HG03469 (cell line): ENCODE results near the gene ASTL.

Source experiments
- ATAC-seq: cut with Tn5 transposase; IDR thresholded peaks from one replicate; pipeline ENCODE4 v1.9.1; 2021; ENCODE audit warnings: mild to moderate bottlenecking, moderate library complexity, moderate number of reproducible peaks; ENCODE audit not compliant: unreplicated experiment

The ASTL gene

DNA sequence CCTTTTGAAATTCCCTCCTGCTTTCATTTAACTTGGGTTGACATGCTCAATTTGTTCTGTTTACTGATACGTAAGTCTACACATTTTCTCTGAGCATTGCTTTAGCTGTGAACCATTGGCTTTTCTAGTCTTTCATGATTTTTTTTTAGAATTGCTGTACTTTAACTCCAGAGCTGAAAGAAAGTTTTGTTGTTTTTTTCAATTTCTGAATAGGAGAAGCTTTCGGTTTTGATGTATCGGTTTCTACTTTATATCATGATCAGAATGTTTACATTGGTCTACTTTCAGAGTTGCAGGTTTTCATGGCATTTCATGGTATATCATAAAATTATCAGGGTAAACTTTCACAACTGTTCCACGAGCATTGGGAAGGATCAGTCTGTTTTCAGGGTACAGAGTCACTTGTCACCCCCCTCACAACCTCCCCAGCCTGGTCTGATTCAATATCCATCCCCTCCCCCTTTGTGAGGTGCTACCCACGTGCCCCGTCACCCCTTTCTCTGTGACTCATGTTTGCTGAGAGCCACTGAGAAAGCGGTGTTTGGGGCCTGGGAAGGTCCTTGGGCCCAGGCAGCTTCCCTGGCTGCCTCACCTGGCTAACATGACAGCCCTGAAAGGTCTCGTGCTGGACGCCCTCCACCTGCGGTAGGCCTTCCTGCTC lies 7.0 kb downstream of the ASTL start:
- ATAC-seq = no peak

DNA sequence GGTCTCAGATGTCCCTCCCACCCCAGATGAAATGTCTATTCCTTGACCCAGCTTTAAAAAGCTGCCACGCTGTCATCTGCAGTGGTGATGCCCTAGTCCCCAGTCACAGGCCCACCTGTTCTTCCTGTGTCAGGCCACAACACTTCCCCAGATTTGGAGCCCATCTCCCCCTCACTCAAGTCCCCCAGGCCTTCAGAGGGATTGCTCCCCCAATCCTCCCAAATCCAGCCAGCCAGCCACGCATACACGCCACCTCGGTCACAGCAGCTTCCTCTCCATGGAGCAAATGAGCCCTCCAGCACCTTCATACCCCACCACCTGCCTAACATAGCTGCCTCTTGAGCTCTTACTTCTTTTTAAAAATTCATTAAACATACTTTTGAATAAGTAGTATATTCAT lies 7.8 kb downstream of the ASTL start:
- no peak for ATAC-seq

DNA sequence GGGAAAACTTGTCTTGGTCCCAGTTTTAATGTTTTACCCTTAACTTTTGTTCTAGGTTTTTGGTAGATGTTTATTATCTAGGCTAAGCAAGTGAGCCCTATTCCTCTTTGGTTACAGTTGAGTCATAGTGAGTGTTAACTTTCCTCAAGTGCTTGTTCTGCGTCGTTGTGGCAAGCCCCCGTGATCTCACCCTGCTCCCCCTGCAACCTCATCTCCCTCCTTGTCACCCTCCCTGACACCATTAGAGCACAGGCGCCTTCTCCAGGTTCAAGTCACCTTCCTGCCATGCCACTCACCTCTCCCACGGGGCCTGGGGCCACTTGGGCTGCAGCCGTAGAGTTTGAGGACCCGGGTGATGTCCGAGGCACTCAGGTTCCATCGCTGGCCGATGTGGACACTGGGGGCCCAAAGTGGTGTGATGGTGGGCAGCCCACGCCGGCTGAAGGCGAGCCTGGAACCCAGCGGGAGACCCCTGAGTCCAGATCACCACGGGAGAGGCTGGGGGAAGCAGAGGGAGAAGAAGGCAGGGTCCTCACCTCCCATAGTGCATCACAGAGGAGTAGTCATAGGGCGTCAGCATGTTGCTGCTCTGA lies 8.7 kb downstream of the ASTL start:
- ATAC-seq = no peak

DNA sequence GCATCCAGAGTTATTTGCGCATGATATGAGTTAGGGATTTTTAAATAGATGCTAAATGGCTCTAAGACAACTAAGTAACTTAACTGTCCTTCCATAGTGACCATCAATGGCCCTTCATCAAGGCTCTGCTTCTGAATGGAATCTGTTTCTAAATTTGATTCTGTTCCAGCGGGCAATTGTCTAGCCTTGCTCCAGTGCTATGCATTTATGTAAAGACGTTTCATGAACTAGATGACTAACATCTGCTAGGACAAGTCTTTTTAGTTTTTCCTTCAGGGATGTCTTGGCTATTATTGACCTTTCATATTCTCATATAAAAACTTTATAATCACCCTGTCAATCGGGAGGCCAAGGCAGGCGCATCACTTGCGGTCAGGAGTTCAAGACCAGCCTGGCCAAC lies 9.8 kb downstream of the ASTL start:
- ATAC-seq = no peak

DNA sequence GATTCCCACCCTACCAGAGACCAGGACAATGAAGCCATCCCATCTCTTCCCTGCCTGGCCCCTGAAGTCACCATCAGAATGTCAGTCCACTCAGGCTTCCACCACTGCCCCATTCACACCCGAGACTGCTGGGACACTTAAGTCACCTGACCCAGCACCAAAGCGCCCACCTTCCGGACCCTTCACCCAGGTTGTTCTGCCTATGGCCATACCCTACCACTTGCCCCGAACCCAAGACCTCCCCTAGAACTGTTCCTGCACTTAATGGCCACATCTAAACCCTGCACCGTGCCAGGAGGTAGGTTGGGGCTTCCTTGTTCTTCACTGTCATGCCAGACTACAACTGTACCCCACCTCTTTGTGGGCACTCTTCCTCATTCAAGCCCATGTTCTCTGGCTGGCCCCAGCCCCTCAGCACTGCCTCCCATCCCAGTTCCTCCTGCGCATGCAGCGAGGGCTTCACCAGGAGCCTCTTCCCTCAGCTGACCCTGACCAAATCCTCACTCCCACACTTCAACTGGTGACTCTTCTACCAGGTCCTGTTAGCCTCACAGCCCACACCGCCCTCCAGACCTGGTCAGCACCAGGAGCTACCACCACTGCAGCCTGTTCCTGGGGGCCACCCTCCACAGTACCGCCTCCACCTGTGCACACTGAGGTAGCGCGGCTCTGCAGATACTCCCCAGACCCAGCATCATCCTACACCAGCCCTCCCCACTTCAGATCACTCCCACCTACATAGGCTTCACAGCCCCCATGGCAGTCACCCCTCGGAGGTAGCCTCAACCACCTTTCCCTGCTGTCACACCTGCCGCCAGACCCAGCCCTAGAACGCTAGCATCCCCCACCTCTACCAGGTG lies 13.7 kb downstream of the ASTL start:
- no peak for ATAC-seq

DNA sequence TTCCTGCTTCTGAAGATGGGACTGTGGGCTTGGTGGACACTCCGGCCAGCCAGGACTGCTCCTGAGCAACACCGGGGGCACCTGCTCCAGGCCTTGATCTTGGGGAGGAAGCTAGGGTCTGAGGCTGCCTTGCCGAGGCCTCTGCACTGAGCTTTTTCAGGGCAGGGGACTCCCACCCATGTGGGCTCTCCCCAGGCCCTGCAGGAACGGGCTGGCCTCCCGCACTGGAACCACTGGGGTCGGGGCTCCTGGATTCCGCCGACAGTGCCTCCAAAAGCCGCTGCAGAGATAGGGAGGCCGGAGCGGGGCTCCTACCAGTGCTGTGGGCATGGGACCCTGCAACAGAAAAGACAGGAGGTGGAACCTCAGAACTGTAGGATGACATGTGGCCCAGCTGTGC lies 14.4 kb downstream of the ASTL start:
- ATAC-seq = no peak

DNA sequence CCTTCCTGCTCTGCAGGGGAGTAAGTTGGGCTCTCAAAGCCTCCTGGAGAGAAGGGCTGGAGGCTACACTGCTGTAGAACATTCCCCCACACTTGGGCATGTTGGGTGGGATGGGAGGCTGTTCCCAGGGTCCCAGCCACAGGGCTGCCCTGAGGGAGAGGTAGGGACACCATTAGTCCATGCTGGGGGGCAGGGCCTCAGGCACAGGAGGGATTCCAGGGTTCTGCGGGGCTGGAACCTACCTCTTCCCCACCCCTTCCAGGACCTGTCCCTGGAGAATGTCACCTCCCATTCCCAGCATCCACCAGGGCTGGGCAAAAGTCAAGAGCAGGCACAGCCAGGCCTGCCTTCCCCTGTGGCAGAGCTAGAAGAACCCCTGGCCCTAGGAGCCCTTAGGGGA lies 15.0 kb downstream of the ASTL start:
- no peak for ATAC-seq

DNA sequence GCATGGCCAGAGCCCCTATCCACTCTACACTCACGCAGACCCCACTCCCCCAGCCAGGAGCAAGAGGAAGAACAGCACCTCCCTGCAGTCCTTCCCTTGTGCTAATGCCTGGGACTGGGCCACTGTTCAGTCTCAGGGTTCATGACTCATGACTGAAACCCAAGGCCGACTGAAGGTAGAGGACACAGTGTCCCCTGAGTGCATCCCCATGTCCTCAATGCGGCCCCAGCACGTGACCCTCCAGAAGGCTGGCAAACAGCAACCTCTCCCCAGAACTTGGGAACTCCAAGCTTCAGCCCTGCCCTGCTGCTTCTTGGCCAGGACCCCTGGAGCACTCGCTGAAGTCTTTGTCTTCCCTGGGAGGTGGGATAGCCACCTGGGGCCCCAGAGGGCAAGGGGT lies 15.9 kb downstream of the ASTL start:
- no peak for ATAC-seq

DNA sequence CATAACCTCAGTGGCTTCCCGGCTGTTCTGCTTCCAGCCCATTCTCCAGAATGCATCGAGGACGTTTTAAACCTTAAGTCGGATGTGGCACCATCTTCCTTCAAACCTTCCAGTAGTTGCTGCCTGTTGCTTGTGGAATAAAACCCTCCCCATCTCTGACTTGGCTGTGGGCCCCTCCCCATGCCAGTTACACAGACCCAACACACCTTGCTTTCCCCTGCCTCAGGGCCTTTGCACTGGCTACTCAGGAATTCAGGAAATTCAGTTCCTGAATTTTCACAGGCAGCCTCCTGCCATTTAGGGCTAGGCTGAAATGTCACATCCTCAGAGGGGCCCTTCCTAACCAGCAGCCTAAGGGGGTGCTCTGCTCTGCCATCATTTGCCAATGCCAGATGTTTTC lies 16.9 kb downstream of the ASTL start:
- ATAC-seq = no peak

DNA sequence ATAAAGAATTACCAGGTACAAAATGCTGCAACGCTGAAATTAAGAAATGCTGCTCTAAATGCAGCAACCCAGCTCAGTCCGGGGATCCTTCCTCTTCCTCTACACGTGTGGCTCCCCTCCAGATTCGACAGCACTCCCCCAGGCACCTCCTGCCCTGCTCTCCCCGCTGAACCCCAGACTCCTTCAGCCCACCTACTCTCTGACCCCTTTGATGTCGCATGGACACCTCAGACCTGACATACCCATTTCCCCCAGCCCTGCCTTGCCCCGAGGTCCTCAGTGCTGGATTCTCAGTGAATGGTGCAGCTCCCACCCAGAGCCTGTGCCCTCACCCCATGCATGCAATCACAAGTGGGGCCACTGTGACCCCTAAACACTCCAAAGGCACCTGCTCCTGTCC lies 17.3 kb downstream of the ASTL start:
- no peak for ATAC-seq

DNA sequence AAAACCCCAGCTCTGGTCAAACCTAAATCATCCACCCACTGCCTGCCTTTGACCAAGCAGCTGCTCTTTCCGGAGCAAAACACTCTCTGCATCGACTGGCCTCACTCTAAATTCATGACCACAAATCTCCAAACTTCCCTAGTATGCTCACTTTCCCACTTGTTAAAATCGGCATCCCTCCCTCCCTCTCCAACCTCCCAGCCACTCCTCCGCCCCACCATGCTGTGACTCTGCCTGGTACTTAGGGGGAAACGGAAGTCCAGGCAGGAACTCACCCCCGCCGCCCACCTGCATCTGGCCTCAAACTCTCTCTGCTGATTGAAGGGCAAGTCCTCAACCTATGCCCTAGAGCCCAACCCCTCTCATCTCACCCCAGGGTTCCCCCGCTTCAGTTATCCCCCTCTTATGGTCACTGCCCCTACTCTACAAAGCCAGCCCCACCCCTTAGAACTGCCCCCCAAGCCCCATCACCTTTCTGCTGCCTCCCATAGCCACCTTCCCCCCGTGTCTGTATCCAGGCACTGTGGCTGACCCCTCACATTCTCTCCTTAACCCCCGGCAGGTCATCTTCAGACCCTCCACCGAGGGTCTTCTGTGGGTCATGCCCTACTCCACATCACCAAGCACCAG lies 18.1 kb downstream of the ASTL start:
- no peak for ATAC-seq

DNA sequence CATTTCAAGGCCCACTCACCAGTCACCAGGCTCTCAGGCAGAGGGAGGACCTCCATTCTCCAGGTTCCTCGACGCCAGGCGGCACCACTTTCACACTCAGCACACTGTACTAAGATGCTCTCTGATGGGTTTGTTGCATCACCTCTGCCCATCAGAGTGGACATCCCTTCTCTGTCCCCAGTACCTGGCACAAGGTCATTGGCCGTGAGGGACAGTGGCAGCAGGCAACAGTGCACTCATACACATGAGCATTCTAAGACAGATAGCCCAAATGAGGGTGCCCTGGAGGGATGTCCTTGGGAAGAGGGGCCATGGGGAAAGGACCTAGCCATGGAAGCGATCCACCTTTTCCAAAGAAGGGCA lies 18.9 kb downstream of the ASTL start:
- ATAC-seq = no peak

DNA sequence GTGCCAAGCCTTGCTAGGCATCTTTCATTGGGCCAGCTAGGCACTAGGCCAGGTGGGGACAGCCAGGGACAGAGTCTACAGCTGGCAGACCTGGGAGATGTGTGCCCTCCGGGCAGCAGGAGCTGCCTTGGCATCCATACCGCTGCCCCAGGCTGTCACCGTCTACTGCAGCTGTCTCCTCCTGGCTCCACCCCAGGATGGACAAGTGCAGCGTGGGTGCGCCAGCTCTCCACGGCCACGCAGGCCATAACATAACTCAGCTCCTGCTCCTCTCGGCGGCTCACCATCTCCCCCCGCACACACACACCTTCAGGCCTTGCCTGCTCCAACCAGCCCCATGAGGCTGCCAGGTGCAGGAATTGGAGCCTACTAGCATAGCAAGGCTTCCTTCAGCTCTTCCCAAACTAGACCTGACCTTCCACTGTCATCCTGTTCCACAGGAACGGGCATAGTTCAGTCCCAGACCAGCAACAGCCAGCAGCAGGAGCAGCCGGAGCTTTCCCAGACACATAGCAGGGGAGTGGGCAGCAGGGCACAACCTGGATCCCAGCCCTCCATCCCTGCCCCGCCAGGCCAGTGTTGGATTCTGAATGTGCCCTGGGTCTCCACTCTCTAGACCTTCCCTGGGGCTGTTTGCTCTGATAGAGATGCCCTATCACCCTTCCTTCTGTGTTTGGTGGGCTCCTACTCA lies 19.5 kb downstream of the ASTL start:
- ATAC-seq = no peak

DNA sequence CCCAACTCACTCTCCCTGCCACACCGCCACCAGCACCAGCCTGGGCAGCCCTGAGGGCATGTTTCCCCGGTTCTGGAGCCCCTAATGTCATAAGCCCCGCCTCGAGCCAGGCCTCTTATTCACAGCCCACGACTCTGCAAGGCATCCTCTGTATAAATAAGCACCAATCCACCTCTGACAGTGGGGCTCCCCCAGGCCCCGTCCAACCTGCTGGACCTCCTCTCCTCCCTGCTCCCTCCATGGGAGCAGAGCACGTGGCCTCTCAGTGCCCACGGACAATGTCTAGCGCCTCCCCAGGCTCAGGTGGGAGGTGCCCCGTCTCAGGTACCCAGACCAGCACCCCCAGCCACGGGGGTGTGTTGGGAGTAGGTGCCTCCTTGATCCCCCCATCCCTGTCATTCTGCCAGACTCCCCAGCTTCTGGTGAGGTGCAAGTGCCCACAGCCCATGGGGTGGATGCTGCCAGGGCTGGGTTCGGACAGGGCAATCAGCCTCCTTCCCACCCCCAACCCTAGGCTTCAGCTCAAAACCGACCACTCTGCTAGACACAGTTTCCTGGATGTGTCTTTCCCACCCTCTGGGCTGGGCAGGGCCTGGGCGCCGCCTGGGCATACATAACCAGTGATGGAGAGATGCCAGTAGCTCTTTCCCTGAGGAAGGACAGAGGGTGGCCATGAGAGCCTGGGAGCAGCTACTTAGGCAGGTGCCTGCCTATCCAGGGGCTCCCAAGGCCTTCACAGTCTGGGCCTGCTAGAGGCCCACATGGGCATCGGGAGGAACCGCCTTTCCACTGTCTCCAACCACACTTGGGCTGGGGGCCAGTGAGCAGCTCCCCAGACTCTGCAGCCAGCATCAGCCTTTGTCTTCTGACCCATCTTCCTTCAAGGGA lies 20.4 kb downstream of the ASTL start:
- no peak for ATAC-seq

DNA sequence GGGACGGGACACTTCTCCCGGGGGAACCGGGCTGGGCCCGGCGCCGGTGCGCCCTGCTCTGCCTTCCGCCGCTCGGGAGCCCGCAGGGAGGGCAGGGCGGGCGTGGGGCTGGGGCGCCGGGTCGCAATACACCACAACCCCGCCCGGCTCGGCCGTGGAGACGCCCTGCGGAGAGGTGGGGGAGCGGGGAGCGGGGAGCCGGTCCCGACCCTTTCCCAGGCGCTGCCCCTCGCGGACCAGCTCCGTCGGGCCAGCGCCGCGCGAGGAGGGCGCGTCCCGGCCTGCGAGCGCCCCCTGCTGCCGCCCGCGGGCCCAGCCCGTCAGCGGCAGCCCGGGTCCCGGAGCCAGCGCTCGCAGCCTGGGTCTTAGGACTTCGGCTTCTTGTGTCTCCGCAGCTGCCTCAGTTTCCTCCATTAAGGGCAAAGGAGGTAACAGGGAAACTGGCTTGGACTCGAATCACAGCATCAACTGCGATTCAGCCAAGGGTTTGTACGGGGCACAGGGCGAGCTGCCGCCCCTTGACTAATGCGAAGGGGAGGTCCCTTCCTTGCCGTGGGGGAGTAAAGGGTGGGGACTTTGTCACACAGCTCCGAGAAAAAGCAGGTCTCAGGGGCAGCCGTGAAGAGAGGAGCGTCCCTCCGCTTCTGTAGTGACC lies 21.3 kb downstream of the ASTL start:
- peak; percentile 41 for ATAC-seq

DNA sequence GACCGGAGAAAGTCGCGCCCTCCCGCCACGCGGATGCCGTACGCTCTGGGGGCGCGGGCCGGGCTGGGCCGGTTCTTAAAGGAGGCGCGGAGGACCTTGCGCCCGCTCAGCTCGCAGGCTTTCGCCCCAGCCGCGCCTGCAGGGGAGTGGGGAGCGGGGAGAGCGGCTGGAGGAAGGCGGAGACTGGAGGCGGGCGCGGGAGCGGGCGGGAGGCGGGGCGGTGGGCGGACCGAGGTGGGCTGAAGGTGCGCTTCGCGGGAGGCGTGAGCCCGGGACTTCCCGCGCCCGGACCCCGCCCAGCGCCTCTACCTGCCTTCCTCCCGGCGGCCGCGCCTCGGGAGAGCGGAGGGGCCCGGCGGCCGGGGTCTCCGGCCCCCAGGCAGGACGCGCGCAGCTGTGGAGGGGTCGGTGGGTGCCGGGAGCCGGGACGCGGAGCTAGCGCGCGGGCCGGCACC lies 21.9 kb downstream of the ASTL start, which contains the start of gene ADRA2B:
ADRA2B (minus strand) TSS at position 148 of the 455 bp plus-strand sequence. CDS start 422 bp downstream, outside the sequence.
- ATAC-seq = peak; percentile 18

DNA sequence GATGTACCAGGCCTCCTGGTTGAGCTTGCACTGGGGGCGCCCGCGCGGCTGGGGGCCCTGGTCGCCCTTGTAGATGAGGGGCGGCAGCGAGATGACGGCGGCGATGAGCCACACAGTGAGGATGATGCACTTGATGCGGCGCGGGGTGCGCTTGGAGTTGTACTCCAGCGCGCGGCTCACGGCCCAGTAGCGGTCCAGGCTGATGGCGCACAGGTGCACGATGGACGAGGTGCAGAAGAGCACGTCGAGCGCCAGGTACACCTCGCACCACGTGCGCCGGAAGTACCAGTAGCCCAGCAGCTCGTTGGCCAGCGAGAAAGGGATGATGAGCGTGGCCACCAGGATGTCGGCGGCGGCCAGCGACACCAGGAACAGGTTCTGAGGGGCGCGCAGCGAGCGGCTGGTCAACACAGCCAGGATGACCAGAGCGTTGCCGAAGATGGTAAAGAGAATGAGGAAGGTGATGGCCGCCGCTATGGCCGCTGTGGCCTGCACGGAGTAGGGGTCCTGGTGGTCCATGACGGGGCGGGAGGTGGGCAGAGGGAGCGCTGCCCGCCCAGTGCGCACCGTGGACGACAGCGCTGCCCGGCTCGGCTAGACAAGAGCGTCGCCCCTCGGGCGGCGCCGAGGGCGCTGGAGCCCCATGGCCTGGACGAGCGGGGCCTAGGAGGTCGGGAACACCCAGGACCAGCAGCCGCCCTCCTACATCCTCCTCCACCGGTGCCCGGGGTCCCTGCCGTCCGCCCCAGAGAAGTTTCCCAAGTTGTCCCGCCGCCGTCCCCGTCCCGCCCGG lies 22.5 kb downstream of the ASTL start:
- no peak for ATAC-seq

DNA sequence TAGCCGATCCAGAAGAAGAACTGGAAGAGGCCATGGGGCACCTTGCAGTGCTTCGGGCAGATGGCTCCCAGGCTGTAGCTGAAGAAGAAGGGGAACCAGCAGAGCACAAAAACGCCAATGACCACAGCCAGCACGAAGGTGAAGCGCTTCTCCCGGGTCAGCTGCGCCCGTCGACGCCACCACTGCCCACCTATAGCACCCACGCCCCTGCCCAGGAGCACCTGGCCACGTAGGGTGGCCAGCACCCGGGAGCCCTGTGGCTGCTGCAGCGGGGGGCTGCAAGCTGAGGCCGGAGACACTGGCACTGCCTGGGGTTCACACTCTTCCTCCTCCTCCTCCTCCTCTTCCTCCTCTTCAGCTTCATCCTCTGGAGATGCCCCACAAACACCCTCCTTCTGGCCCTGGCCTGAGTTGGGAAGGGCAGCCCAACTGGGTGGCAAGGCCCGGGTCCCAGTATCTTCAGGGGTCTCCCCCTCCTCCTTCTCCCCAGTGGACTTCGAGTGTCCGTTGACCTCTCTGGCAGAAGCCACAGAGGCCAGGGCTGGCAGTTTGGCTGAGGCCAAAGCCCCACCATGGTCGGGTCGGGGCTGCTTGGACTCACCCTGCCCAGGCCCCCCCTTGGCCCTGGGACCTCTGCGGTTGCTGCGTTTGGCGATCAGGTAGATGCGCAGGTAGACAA lies 23.3 kb downstream of the ASTL start:
- no peak for ATAC-seq
